Measurements from ENCODE around the gene KIF6.
"Not testable (repeated sequence)": the region's sequence is repeated elsewhere in the genome, so short reads cannot be mapped to it uniquely, and the experiment has no call there.

Gene KIF6

DNA sequence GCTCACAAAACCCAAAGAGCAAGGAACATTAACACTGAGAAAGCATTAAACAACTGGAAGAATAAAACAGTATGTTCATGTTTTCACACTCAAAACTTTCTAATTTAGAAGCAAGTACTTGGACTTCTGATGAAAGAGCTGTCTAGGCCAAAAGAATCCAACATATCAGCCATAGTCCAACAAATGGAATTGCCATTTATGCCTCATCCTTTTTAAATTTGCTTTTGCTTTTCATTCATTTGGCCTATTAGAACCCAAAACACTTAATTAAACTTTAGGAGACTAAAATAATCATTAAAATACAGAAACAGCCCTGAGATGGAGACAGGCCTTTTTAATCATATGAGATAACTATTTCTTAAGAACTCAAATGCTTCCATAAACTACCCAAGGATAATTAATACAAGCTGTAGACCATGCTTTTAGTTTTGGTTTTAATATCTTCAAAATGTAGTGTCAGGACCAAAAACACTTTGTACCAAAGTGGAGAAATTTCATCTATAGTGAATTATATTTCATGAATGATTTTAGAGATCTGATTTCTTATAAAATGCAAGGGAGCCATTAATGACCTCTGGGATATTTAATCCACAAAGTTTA lies 166.5 kb downstream of the KIF6 start:
- DNase-seq (ENCODE audit: low read depth in 3 of 3, low spot score in 1 of 3): no peak

DNA sequence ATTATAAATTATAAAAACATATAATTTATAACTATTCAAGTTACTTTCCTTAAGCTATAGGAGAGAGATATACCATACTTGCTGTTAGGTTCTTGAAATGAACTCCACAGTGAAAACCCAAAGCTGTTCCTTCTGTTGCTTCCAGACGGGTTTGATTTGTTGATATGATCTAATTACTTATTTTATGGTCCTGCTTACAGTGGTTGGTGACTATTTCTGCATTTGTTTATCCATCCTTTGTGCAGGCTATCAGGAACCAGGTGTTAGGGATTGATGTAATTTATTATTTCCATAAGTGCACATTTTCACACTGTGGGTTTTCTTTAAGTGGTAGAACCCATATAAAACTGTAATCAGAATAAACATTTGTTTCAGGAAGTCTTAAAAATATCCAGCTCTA lies 167.1 kb downstream of the KIF6 start:
- no peak for DNase-seq (ENCODE audit: low read depth in 3 of 3, low spot score in 1 of 3)

DNA sequence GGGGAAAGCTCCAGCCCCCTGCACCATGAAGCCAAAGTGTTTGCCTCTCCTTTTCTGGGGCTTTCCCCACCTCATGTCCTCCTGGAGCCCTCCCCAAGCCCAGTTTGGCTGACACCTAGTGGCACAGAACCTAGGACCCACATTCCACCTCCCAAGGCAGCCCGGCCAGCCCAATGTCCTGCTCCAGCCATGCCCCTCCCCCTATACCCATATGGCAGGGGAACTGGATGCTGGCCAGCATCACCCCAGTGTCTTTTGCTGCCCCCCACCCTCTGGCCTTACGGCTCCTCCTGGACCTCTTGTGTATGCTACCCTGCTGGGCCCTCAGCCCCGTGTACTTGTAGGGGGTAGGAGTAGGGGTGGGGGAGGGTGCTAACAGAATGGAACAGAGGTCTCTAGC lies 170.1 kb downstream of the KIF6 start:
- no peak for DNase-seq (ENCODE audit: low read depth in 3 of 3, low spot score in 1 of 3)

DNA sequence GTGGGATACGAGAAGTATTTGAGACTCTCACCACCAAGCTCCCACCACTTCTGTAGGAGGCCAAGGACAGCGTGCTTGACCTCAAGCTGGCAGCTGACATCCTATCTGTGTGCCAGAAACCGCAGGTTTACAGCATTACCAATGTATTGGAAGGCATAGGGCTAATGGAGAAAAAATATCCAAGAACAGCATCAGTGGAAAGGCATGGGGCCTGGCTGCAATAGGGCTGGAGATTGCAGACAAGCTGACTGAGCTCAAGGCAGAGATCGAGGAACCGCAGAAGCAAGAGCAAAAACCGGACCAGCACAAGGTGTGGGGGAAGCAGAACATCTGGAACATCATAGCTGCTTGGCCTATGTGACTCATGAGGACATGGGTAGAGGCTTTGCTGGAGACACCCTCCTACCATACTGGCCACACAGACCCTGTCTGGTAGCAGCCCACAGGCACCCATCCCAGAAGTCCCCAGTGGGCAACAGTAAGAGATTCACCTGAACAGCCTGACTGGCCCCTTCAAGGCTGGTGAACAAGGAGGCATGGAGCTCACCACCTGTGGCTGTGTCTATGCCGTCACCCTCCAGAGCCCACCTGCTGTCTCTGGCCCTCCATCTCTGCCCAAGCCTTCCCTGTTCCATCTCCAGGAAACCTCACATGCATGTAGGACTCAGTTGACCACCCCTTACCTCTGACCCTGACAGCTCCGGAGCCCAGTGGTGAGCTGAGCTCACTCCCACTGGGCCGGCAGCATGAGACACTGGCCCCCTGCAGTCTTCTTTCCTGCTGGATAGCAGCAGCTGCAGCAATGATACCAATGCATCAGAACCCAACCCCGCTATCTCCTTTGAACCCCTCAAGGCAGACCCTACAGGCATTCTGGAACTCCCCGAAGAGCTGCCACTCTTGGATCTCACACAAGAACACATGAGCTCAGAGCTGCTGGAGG lies 171.1 kb downstream of the KIF6 start:
- DNase-seq (ENCODE audit: low read depth in 3 of 3, low spot score in 1 of 3): no peak

DNA sequence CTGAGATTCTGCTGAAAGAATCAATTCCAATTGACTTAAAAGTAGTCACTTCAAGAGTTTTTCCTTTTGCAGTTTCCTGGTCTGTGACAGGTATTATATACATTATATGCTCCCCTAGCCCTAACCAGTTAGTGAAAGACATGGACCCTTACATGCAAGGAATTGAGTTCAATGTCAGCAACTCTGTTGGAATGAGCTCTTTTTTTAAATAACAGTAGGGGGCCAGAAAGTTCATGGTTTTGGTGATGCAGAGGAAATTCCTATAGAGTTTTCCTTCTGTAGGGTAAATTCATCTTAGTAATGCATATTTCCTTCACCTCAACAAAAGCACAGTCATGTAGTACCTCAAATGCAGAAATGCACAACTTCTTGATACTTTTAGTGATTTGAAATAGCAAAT lies 172.2 kb downstream of the KIF6 start:
- no peak for DNase-seq (ENCODE audit: low read depth in 3 of 3, low spot score in 1 of 3)

DNA sequence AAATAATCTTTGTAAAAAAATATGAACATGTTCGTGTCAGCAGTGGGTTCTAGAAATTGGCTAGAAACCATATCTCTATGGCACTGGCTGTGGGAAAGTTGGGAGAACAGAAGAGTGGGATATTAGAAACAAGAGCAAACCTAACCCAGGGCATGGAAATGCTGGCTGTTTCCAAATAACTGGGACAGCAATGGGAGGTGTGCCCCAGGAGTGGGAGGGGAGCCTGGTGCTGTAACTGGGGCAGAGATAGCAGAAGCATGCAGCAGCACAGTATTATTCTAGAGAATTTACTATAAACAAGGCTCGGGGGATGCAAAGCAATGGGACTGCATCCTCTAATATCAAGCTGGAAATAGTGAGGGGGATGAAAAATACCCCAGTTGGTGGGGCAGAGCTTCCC lies 175.0 kb downstream of the KIF6 start:
- no peak for DNase-seq (ENCODE audit: low read depth in 3 of 3, low spot score in 1 of 3)

DNA sequence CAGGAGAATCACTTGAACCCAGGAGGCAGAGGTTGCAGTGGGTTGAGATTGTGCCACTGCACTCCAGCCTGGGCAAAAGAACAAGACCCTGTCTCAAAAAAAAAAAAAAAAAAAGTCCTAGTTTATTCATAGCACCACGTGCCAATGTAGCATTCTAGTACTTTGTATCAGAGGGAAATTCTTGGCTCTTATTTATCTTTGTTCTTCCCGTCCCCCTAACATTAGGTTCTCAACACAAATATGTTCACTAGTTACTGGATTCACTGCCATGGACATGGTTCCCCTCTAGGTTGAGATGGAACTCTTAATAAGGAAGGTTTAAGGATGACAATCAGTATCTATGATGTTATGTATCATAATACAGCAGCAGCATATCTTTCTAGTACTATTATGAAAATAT lies 178.5 kb downstream of the KIF6 start:
- no peak for DNase-seq (ENCODE audit: low read depth in 3 of 3, low spot score in 1 of 3)

DNA sequence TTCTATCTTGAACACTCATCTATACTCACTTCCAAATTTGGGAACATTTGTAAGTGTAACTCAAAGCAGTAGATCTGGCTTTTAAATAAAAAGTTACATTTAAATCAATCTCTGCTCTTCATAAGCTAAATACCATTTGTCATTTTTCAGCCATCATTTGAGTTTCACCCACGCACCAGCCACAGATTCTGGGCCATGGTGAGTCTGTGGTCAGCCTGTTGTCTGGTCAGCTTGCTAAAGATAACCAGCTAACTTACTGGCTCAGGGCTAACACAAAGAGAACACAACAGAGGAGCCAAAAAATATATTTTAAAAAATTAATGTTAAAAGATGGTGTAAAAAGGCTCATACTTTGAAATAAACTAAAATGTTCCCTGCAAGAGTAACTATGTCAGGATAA lies 181.3 kb downstream of the KIF6 start:
- DNase-seq (ENCODE audit: low read depth in 3 of 3, low spot score in 1 of 3): no peak

DNA sequence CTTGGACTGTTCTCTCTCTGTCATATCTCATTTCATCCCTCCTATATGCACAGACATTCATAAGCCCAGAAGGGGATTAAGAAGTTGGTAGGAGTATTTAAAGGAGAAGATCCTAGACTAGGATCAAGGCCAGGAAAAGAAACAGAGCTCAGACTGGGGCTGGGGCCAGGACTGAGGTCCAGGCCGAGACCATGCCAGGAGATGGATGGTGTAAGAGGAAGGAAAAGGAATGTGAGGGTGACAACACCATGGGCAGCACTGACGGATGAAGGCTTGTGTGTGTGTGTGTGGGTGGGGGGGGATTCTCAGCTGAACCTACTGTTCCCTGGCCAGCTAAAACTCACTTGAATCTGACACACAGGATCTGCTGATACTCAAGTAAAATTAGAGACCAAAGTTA lies 182.1 kb downstream of the KIF6 start:
- DNase-seq (ENCODE audit: low read depth in 3 of 3, low spot score in 1 of 3): no peak

DNA sequence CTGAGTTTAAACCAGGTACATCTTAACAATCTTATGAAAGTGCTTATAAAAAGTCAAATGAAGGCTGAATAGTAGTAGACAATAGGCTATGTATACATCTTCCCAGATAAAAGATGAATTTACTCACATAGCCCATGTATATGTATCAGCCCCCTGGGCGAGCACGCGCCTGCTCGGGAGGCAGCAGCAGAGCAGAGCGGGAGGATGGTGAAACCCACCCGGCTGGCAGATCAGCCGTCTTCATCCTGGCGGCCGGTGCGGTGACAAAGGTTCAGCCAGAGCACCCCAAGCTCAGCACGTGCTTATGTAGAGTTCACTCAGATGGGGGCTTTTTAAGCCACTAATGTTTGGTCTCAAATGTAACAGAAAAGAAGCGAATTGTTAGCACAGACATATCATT lies 184.8 kb downstream of the KIF6 start:
- no peak for DNase-seq (ENCODE audit: low read depth in 3 of 3, low spot score in 1 of 3)

DNA sequence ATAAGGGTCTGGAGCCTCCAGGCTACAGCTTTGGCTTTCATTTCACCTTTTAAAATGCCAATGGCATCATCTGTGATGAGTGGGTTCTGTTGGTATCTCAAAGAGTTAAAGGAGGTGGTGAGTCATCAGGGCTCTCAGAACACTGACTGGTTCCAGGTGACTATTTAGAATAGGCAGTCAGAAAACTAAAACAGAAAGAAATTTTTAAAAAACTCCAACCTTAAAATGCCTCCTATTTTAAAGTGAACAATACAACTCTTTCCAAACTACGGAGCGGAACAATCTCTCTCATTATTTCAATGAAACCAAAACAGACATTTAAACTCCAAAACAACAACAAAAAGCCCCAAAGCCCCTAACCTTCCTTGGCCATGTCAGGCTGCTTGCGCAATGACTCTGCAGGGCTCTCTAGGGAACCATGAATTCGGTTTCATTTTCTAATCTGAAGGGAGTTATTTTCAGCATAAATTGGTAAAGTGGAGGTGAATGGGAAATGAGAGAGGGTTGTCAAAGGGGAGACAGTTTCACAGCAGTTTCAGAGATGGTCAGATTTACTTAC lies 194.9 kb downstream of the KIF6 start:
- no peak for DNase-seq (ENCODE audit: low read depth in 3 of 3, low spot score in 1 of 3)

DNA sequence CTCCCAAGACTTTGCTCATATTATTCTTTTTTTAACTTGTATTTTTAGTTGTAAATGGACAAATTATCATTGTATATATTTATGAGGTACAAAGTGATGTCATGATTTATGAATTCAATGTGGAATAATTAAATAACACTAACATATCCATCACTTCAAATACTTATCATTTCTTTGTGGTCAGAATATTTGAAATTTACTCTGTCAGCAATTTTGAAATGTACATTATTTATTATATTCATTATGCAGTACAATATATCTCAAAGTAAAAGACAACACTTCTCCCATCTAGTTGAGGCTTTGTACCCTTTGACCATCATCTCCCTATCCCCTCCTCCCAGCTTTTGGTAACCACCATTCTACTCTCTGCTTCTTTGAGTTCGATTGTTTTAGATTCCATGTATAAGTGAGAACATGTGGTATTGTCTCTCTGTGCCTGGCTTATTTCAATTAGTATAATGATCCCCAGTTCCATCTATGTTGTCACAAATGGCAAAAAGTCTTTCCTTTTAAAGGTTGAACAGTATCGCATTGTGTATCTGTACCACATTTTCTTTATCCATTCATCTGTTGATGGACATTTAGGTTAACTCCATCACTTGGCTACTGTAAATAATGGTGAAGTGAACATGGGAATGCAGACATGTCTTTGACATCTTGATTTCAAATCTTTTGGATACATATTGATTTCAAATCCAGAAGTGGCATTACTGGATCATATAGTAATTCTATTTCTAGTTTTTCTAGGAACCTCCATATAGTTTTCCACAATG lies 197.2 kb downstream of the KIF6 start:
- DNase-seq (ENCODE audit: low read depth in 3 of 3, low spot score in 1 of 3): no peak

DNA sequence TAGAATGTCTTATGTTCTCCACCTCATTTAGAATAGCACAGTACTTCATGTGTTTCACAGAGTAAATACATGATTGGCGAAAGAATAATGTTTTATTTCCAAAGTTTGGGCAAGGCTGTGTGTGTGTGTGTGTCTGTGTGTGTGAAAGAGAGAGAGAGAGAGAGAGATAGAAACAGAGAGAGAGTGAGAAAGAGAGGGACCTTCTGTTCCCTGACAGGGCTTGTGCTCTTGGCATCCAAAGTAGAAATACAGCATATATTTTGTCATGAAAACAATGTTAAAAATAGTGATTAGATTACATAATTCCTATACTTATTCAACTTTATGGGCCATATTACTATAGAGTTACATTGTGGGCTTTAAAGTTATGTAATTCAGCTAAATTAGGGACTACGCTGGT lies 201.2 kb downstream of the KIF6 start:
- DNase-seq (ENCODE audit: low read depth in 3 of 3, low spot score in 1 of 3): no peak

DNA sequence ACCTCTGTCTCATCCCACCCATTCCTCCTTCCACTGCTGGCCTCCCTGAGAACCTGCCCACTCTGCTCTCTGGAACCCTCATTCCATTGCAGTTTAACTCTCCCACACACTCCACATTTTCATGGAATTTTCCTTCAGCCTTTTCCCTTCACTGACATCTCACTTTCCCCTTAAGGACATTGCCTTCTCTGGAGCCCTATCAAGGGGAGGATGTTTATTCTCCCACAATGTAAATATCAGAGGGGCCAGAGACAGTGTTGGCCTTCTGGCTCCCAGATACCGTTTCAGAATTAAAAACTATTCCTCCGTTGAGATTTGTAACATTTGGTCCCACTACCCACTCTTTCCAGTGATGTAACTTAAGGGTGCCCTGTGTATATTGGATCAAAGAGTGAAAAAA lies 203.2 kb downstream of the KIF6 start:
- no peak for DNase-seq (ENCODE audit: low read depth in 3 of 3, low spot score in 1 of 3)

DNA sequence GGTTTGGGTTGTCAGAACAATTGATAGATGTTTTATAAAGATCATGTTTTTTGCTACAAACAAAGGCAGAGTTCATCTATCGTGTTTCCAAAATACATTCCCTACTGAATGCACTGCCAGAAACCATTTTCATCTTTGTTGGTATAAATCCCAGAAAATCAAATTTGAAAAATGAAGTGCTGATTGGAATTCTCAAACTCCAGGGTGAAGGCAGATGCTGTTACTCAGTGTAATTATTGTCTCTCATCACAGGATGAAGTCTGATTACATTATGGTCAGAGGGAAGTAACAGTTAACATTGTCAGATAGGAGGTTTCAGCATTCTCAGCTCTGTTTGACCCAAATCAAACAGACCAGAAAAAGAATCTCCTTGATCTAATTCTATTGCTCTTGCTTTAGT lies 204.3 kb downstream of the KIF6 start:
- no peak for DNase-seq (ENCODE audit: low read depth in 3 of 3, low spot score in 1 of 3)

DNA sequence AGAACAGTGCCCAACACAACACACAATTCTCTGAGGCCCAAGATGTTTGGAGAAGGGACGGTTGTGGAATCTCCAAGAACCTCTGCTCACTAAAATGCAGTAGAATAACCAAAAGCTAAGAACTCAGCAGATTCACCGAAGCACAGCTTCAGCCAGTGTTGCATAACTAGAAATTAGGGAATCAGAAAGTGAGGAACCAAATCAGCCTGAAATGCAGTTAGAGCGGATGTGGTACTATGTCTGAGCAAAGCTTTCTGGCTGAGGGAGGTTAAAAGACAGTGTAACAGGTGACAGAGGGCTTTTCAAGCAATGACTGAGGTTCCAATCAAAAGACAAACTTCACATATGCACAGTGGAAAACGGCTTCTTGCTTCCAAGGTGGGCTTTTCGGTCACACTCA lies 204.8 kb downstream of the KIF6 start:
- DNase-seq (ENCODE audit: low read depth in 3 of 3, low spot score in 1 of 3): no peak

DNA sequence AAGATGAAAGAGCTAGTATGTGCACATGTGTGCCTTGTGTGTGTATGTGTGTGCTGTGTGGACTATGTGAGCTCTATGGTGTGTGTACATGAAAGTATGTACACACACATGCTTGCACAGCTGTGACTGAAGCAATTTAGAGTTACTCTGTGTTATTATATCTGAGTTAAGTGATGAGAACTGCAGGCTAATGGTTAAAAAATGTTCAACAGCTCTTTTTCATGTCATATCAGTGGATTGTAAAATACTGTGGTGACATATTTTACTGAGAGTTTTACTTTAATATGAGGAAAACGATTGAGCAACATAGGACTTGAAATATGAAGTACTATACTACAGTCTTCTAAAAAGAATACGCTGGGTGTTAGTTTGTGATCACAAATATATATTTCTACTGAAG lies 207.0 kb downstream of the KIF6 start:
- no peak for DNase-seq (ENCODE audit: low read depth in 3 of 3, low spot score in 1 of 3)

DNA sequence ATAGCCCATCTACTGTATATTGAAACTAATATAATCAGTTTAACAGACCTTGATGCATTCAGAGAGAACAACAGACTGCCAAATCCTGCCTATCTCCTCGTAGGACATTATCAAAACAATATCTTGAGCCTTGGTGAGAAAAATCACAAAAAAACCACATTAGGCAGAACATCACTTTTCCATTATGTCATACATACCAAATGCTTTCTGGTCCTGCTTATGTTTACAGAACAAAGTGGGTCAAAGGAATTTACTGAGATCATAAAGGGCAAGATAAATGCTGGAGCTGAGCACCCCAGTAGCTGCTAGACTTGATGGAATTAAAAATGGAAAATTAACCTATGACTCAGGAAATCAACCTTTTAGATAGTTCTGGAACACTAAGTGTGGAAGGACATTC lies 207.5 kb downstream of the KIF6 start:
- DNase-seq (ENCODE audit: low read depth in 3 of 3, low spot score in 1 of 3): no peak

DNA sequence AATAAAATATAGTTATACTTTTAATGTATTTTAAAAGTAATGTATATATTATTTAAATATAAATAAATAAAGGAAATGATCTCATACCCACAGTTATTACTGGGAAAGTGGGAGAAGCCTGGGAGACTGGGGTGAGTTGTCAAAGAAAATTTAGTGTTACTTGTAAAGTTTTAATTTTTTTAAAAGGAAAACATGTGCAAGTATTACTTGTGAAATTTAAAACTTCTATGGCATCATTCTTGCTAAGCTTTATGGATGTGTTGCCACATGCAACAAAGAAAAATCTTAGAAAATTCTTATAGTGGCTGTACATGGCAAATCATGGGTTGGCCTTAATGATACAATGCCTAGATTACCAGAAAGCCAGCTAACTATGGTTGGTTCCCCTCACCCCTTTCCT lies 208.7 kb downstream of the KIF6 start:
- DNase-seq (ENCODE audit: low read depth in 3 of 3, low spot score in 1 of 3): no peak

DNA sequence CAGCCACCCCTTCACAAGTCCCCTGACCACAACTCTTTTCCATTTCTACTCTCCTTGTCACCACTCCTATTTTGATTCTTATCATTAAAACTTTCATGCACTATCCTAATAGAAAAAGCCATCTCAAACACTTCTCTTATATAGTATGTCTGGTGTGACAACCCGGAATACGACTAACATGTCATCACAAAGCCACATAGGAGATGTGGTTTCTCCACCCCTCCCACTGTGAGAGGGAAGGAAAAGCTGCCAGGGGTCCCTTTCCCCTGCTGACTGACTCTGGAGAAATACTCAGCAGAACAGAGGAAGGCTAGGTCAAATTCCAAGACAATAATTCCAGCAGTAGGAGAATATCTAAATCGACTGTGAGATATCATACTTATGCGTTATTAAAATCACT lies 209.7 kb downstream of the KIF6 start:
- no peak for DNase-seq (ENCODE audit: low read depth in 3 of 3, low spot score in 1 of 3)

DNA sequence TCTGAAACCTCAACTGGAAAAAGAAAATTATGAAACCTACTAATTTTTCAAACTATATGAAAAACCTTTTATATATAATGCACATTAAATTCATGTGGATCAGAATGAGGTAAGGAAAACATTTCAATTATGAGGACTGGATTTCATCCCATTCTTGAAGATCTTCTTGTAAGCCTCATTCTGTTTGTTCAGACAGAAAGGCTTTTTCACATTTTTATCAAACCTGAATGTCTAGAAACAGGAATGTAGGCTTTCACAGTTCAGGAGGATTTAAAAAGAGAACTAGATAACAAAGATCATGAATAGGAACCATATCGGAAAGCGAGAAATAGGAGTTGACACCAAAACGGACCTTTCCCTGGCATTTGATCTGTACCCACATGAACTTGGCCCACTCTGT lies 210.2 kb downstream of the KIF6 start:
- no peak for DNase-seq (ENCODE audit: low read depth in 3 of 3, low spot score in 1 of 3)

DNA sequence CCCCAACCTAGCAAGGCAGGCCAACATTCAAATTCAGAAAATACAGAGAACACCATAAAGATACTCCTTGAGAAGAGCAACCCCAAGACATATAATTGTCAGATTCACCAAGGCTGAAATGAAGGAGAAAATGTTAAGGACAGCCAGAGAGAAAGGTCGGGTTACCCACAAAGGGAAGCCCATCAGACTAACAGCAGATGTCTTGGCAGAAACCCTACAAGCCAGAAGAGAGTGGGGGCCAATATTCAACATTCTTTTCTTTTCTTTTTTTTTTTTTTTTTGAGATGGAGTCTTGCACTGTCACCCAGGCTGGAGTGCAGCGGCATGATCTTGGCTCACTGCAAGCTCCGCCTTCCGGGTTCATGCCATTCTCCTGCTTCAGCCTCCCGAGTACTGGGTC lies 215.4 kb downstream of the KIF6 start:
- DNase-seq (ENCODE audit: low read depth in 3 of 3, low spot score in 1 of 3): not testable (repeated sequence)
